GM19452 (cell line): ENCODE data around the gene CD4.

Source experiments
- ATAC-seq: cut with Tn5 transposase; IDR thresholded peaks from one replicate; pipeline ENCODE4 v1.9.1; 2021; ENCODE audit not compliant: unreplicated experiment

The CD4 gene

GRCh38 chr12:6827437-6827911, 38.1 kb downstream of the CD4 start:
- ATAC-seq, result no peak

- no peak for ATAC-seq
Observed at GRCh38 chr12:6827982-6828780, 38.9 kb downstream of the CD4 start, which contains the start of gene P3H3. Gene P3H3, plus strand, starts transcription at chr12:6828407. Its CDS starts 34 bp downstream, at chr12:6828441.

GRCh38 chr12:6828781-6829535, 39.6 kb downstream of the CD4 start:
- no peak for ATAC-seq

GRCh38 chr12:6829536-6830220, 40.4 kb downstream of the CD4 start:
- no peak for ATAC-seq

GRCh38 chr12:6830286-6830890, 41.1 kb downstream of the CD4 start:
- no peak for ATAC-seq

- no peak for ATAC-seq
Observed at GRCh38 chr12:6830999-6831398, 41.7 kb downstream of the CD4 start.

- no peak for ATAC-seq
Observed at GRCh38 chr12:6831450-6831995, 42.2 kb downstream of the CD4 start.

- ATAC-seq, result no peak
Observed at GRCh38 chr12:6832125-6832524, 42.8 kb downstream of the CD4 start.

- ATAC-seq, result no peak
Observed at GRCh38 chr12:6833189-6833890, 44.0 kb downstream of the CD4 start.

GRCh38 chr12:6834254-6834653, 44.9 kb downstream of the CD4 start:
- no peak for ATAC-seq

GRCh38 chr12:6834873-6835272, 45.5 kb downstream of the CD4 start:
- ATAC-seq, result no peak

- no peak for ATAC-seq
Observed at GRCh38 chr12:6836851-6837250, 47.5 kb downstream of the CD4 start.

GRCh38 chr12:6837370-6838060, 48.2 kb downstream of the CD4 start:
- no peak for ATAC-seq

- ATAC-seq, result no peak
Observed at GRCh38 chr12:6838854-6839253, 49.5 kb downstream of the CD4 start.

GRCh38 chr12:6839482-6840201, 50.3 kb downstream of the CD4 start:
- no peak for ATAC-seq

- ATAC-seq, result no peak
Observed at GRCh38 chr12:6840330-6840729, 51.0 kb downstream of the CD4 start.

- ATAC-seq, result no peak
Observed at GRCh38 chr12:6840761-6841515, 51.6 kb downstream of the CD4 start, which contains the start of gene GNB3. Gene GNB3, plus strand, starts transcription at chr12:6840925. Its CDS starts 363 bp downstream, at chr12:6841288.

- no peak for ATAC-seq
Observed at GRCh38 chr12:6842075-6842474, 52.7 kb downstream of the CD4 start.
